GM06990 (cell line): Measurements from ENCODE around the gene CRTC1.
A peak's percentile ranks its signal among the peaks of the same experiment; 100 is the strongest.

Experiments
- DNase-seq: peaks from one replicate; pipeline ENCODE4 v3.0.0-alpha.2; 2011; ENCODE audit not compliant: insufficient read length; ENCODE audit errors: extremely low read depth
- H3K27me3 ChIP-seq: replicated peaks from 2 replicates; pipeline ENCODE4 v1.6.0; 2011; ENCODE audit warnings: low read length; ENCODE audit not compliant: control insufficient read depth, insufficient read depth
- H3K36me3 ChIP-seq: 2 replicates; pipeline ENCODE4 v1.5.1; 2011; ENCODE audit warnings: low read length; ENCODE audit not compliant: control insufficient read depth, insufficient read depth
- H3K4me3 ChIP-seq: replicated peaks from 2 replicates; pipeline ENCODE4 v1.5.1; 2011; ENCODE audit warnings: low read depth, mild to moderate bottlenecking, control low read depth, low read length
- CTCF ChIP-seq: IDR thresholded peaks from 2 replicates; pipeline ENCODE4 v1.5.1; 2011; ENCODE audit warnings: low read length, control low read depth, mild to moderate bottlenecking, inconsistent platforms; ENCODE audit not compliant: insufficient read depth, poor library complexity, severe bottlenecking

The CRTC1 gene

GRCh38 chr19:18763674-18764590 lies 80.5 kb downstream of the CRTC1 start:
- H3K36me3 ChIP-seq, result no peaks in the 10 kb centered on the region
- no peak for DNase-seq
- H3K4me3 ChIP-seq, result no peak overlapping the region
- no peaks in the 10 kb centered on the region for H3K27me3 ChIP-seq
- no peak for TF ChIP-seq CTCF

GRCh38 chr19:18764591-18765051 lies 81.1 kb downstream of the CRTC1 start:
- Histone ChIP-seq H3K36me3 (no peaks in the 10 kb centered on the region), H3K27me3 (no peaks in the 10 kb centered on the region), H3K4me3 (no peak overlapping the region)
- no peak for TF ChIP-seq CTCF
- DNase-seq, result no peak

GRCh38 chr19:18765224-18765623 lies 81.7 kb downstream of the CRTC1 start:
- Histone ChIP-seq H3K27me3 (no peaks in the 10 kb centered on the region), H3K4me3 (no peak overlapping the region), H3K36me3 (no peaks in the 10 kb centered on the region)
- no peak for TF ChIP-seq CTCF
- DNase-seq, result no peak

GRCh38 chr19:18768046-18768771 lies 84.7 kb downstream of the CRTC1 start:
- no peak for DNase-seq
- H3K27me3 ChIP-seq, result no peaks in the 10 kb centered on the region
- peak; percentile 7 for TF ChIP-seq CTCF
- H3K4me3 ChIP-seq, result no peak overlapping the region
- H3K36me3 ChIP-seq, result no peaks in the 10 kb centered on the region

GRCh38 chr19:18768997-18769891 lies 85.8 kb downstream of the CRTC1 start:
- TF ChIP-seq CTCF, result no peak
- no peak for DNase-seq
- no peaks in the 10 kb centered on the region for H3K27me3 ChIP-seq
- no peak overlapping the region for H3K4me3 ChIP-seq
- H3K36me3 ChIP-seq, result no peaks in the 10 kb centered on the region
